ENCODE results near the gene MAPKAP1.

MAPKAP1 gene

GRCh38 chr9:125726456-125727132, 19.6 kb upstream of the MAPKAP1 start:
- TF ChIP-seq CTCF (IDR thresholded peaks at IDR 0.05): no peak

GRCh38 chr9:125707472-125707804, 430 bp upstream of the MAPKAP1 start:
- no peak for TF ChIP-seq CTCF (IDR thresholded peaks at IDR 0.05)

- no peak for TF ChIP-seq CTCF (IDR thresholded peaks at IDR 0.05)
Measured at GRCh38 chr9:125705893-125706292, 1.1 kb downstream of the MAPKAP1 start.

GRCh38 chr9:125703662-125704061, 3.3 kb downstream of the MAPKAP1 start:
- no peak for TF ChIP-seq CTCF (IDR thresholded peaks at IDR 0.05)

GRCh38 chr9:125701351-125701750, 5.7 kb downstream of the MAPKAP1 start:
- TF ChIP-seq CTCF (IDR thresholded peaks at IDR 0.05): no peak

GRCh38 chr9:125700791-125701190, 6.2 kb downstream of the MAPKAP1 start:
- no peak for TF ChIP-seq CTCF (IDR thresholded peaks at IDR 0.05)

- no peak for TF ChIP-seq CTCF (IDR thresholded peaks at IDR 0.05)
Measured at GRCh38 chr9:125699870-125700269, 7.1 kb downstream of the MAPKAP1 start.

- TF ChIP-seq CTCF (IDR thresholded peaks at IDR 0.05): no peak
Measured at GRCh38 chr9:125696106-125696647, 10.8 kb downstream of the MAPKAP1 start.
